ENCODE measurements around the gene STX18.

DNA sequence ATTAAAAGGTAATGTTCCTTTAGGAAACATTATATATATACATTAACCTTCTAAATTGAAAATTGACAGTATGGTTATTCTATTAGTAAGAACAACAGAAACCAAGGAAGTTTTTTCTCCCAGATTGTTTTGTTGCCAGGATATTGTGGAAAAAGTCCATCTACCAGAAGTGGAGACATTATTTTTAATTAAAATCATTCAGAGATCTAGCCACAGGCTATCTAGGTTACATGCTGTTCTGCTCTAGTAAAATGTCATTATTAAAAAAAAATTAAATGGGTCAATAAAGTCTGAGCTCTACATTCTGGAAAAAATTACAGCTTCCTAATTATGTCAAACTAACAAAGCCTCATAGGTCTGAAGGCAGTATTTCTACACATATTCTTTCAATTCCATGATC, 80.7 kb downstream of the STX18 start:
- TF ChIP-seq, protein P1, sequence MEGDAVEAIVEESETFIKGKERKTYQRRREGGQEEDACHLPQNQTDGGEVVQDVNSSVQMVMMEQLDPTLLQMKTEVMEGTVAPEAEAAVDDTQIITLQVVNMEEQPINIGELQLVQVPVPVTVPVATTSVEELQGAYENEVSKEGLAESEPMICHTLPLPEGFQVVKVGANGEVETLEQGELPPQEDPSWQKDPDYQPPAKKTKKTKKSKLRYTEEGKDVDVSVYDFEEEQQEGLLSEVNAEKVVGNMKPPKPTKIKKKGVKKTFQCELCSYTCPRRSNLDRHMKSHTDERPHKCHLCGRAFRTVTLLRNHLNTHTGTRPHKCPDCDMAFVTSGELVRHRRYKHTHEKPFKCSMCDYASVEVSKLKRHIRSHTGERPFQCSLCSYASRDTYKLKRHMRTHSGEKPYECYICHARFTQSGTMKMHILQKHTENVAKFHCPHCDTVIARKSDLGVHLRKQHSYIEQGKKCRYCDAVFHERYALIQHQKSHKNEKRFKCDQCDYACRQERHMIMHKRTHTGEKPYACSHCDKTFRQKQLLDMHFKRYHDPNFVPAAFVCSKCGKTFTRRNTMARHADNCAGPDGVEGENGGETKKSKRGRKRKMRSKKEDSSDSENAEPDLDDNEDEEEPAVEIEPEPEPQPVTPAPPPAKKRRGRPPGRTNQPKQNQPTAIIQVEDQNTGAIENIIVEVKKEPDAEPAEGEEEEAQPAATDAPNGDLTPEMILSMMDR (IDR thresholded peaks at IDR 0.05): no peak
- TF ChIP-seq POLR2A (IDR thresholded peaks at IDR 0.05): no peak

Measured in right lobe of liver (tissue), 4 donors.